Measurements from ENCODE around the gene ACTR8.

DNA sequence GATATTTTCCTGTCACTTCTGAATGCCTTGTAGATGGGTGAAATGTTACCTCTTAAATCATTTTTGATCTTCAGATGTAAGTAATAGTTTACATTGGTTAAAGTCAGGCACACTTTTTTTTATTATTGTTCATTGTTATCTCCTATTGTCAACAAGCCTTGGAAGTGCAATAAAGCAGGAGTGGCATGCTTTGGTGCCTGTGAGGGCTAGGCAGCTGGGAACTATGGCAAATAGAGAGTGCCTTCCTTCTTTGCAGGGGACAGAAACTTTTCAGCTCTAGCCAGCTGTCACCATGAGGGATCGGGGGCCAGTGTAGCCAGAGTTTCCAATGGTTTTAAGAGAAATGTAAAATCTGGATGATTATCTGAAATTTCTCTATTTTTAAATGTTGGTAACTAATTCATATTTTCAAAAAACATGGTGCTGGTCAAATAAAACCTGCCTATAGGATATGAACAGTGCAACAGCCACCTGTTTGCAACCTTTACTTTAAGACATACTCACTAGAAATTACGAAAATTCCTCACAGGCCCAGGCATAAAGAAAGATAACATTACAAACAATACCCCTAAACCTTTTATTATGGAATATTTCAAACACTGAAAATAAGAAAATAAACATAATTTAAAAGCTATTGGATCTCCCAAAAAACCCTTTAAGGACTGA lies 18.8 kb upstream of the ACTR8 start:
- no peak for TF ChIP-seq TEAD1 (CRISPR knock-in tag; IDR thresholded peaks at IDR 0.05)
- TF ChIP-seq GABPB1 (CRISPR knock-in tag; IDR thresholded peaks at IDR 0.05) = no peak
- no peak for TF ChIP-seq ZNF512 (CRISPR knock-in tag; IDR thresholded peaks at IDR 0.05; ENCODE audit: borderline replicate concordance)
- no peak for TF ChIP-seq CBFB (CRISPR knock-in tag; IDR thresholded peaks at IDR 0.05; ENCODE audit: low read depth)
- TF ChIP-seq NR2C2 (CRISPR knock-in tag; IDR thresholded peaks at IDR 0.05) = no peak
- TF ChIP-seq, protein P1, sequence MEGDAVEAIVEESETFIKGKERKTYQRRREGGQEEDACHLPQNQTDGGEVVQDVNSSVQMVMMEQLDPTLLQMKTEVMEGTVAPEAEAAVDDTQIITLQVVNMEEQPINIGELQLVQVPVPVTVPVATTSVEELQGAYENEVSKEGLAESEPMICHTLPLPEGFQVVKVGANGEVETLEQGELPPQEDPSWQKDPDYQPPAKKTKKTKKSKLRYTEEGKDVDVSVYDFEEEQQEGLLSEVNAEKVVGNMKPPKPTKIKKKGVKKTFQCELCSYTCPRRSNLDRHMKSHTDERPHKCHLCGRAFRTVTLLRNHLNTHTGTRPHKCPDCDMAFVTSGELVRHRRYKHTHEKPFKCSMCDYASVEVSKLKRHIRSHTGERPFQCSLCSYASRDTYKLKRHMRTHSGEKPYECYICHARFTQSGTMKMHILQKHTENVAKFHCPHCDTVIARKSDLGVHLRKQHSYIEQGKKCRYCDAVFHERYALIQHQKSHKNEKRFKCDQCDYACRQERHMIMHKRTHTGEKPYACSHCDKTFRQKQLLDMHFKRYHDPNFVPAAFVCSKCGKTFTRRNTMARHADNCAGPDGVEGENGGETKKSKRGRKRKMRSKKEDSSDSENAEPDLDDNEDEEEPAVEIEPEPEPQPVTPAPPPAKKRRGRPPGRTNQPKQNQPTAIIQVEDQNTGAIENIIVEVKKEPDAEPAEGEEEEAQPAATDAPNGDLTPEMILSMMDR (IDR thresholded peaks at IDR 0.05) = no peak
- no peak for TF ChIP-seq MAX (CRISPR knock-in tag; IDR thresholded peaks at IDR 0.05)
- no peak for TF ChIP-seq CREM (CRISPR knock-in tag; IDR thresholded peaks at IDR 0.05)
- no peak for TF ChIP-seq E2F5 (CRISPR knock-in tag; IDR thresholded peaks at IDR 0.05)
- TF ChIP-seq, protein P2, sequence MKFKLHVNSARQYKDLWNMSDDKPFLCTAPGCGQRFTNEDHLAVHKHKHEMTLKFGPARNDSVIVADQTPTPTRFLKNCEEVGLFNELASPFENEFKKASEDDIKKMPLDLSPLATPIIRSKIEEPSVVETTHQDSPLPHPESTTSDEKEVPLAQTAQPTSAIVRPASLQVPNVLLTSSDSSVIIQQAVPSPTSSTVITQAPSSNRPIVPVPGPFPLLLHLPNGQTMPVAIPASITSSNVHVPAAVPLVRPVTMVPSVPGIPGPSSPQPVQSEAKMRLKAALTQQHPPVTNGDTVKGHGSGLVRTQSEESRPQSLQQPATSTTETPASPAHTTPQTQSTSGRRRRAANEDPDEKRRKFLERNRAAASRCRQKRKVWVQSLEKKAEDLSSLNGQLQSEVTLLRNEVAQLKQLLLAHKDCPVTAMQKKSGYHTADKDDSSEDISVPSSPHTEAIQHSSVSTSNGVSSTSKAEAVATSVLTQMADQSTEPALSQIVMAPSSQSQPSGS (CRISPR knock-in tag; IDR thresholded peaks at IDR 0.05; ENCODE audit: borderline replicate concordance, low read depth) = no peak

All from WTC11 (cell line).